MG63 (cell line): ENCODE data around the gene RNF19B. TPM values are rescaled to one million over a fixed set of nuclear protein-coding genes. Genes with fewer than 3 reads are reported as not detected.
"Not testable (repeated sequence)": the region's sequence is repeated elsewhere in the genome, so short reads cannot be mapped to it uniquely, and the experiment has no call there.

Experiments used
- DNase-seq: peaks from one replicate; pipeline ENCODE4 v3.0.0-alpha.2; 2020
- H3K27me3 ChIP-seq: fragments of 250-450 bp; sonication (Bioruptor Pico); 2 replicates; pipeline ENCODE4 v1.5.1; 2020; ENCODE audit warnings: mild to moderate bottlenecking, moderate library complexity
- H3K36me3 ChIP-seq: fragments of 250-450 bp; sonication (Bioruptor Pico); 2 replicates; pipeline ENCODE4 v1.5.1; 2020; ENCODE audit warnings: mild to moderate bottlenecking, moderate library complexity
- H3K4me3 ChIP-seq: fragments of 250-450 bp; sonication (Bioruptor Pico); 2 replicates; pipeline ENCODE4 v1.5.1; 2020; ENCODE audit warnings: mild to moderate bottlenecking, moderate library complexity
- H3K9me3 ChIP-seq: fragments of 250-450 bp; sonication (Bioruptor Pico); 2 replicates; pipeline ENCODE4 v1.5.1; 2020; ENCODE audit warnings: mild to moderate bottlenecking, moderate library complexity
- total RNA-seq: library from RNA; depleted of rRNA; stranded (reverse); fragments of >200 nt; shearing (Covaris generic); gene quantifications from 2 replicates; pipeline ENCODE4 v1.2.3, GENCODE V29; 2014; ENCODE audit warnings: low replicate concordance

The RNF19B gene
- total RNA-seq, 1 experiment from 2014 or later, result 6.9 TPM

- no peak for DNase-seq
- no peaks in the 10 kb centered on the region for H3K36me3 ChIP-seq
- no peak overlapping the region for H3K4me3 ChIP-seq
- no peaks in the 10 kb centered on the region for H3K27me3 ChIP-seq
- H3K9me3 ChIP-seq, result no peaks in the 10 kb centered on the region
Observed at GRCh38 chr1:32977546-32978087, 13.0 kb upstream of the RNF19B start.

- not testable (repeated sequence) for H3K9me3 ChIP-seq, DNase-seq, H3K4me3 ChIP-seq, H3K27me3 ChIP-seq, H3K36me3 ChIP-seq
Observed at GRCh38 chr1:32975055-32975454, 10.4 kb upstream of the RNF19B start.

GRCh38 chr1:32973458-32973857 is 8.8 kb upstream of the RNF19B start:
- DNase-seq, H3K9me3 ChIP-seq, H3K4me3 ChIP-seq, H3K36me3 ChIP-seq, H3K27me3 ChIP-seq: not testable (repeated sequence)

- Histone ChIP-seq H3K27me3 (no peaks in the 10 kb centered on the region), H3K4me3 (peak overlapping the region; percentile 6; the same call in 1 of the 2 replicates), H3K36me3 (no peaks in the 10 kb centered on the region), H3K9me3 (no peaks in the 10 kb centered on the region)
- no peak for DNase-seq
Observed at GRCh38 chr1:32972814-32973428, 8.3 kb upstream of the RNF19B start.

GRCh38 chr1:32971576-32971975 is 7.0 kb upstream of the RNF19B start:
- H3K36me3 ChIP-seq, result no peaks in the 10 kb centered on the region
- no peak for DNase-seq

GRCh38 chr1:32971156-32971555 is 6.5 kb upstream of the RNF19B start:
- no peak for DNase-seq
- H3K36me3 ChIP-seq, result no peaks in the 10 kb centered on the region
- H3K4me3 ChIP-seq, result no peak overlapping the region
- no peaks in the 10 kb centered on the region for H3K27me3 ChIP-seq
- no peaks in the 10 kb centered on the region for H3K9me3 ChIP-seq

More at GRCh38 chr1:32971576-32971975, 7.0 kb upstream of the RNF19B start:
- Histone ChIP-seq H3K9me3 (no peaks in the 10 kb centered on the region), H3K4me3 (no peak overlapping the region), H3K27me3 (no peaks in the 10 kb centered on the region)

- Histone ChIP-seq H3K36me3 (no peaks in the 10 kb centered on the region), H3K27me3 (no peaks in the 10 kb centered on the region), H3K9me3 (no peaks in the 10 kb centered on the region), H3K4me3 (no peak overlapping the region)
- DNase-seq, result no peak
Observed at GRCh38 chr1:32969566-32969965, 5.0 kb upstream of the RNF19B start.

GRCh38 chr1:32967888-32968568 is 3.4 kb upstream of the RNF19B start:
- no peaks in the 10 kb centered on the region for H3K27me3 ChIP-seq
- H3K9me3 ChIP-seq, result no peaks in the 10 kb centered on the region
- H3K36me3 ChIP-seq, result no peaks in the 10 kb centered on the region
- no peak overlapping the region for H3K4me3 ChIP-seq
- no peak for DNase-seq

GRCh38 chr1:32966900-32967299 is 2.3 kb upstream of the RNF19B start:
- Histone ChIP-seq H3K36me3 (no peaks in the 10 kb centered on the region), H3K4me3 (no peak overlapping the region), H3K27me3 (no peaks in the 10 kb centered on the region), H3K9me3 (no peaks in the 10 kb centered on the region)
- DNase-seq, result no peak

- H3K9me3 ChIP-seq, result no peaks in the 10 kb centered on the region
- H3K27me3 ChIP-seq, result no peaks in the 10 kb centered on the region
- no peak for DNase-seq
- peak overlapping the region; percentile 65 for H3K4me3 ChIP-seq
- no peaks in the 10 kb centered on the region for H3K36me3 ChIP-seq
Observed at GRCh38 chr1:32965251-32965747, 690 bp upstream of the RNF19B start.

- Histone ChIP-seq H3K36me3 (no peaks in the 10 kb centered on the region), H3K27me3 (no peaks in the 10 kb centered on the region), H3K4me3 (peak overlapping the region; percentile 65), H3K9me3 (no peaks in the 10 kb centered on the region)
- DNase-seq, result peak; percentile 75
Observed at GRCh38 chr1:32963746-32964460, 706 bp downstream of the RNF19B start.

- no peaks in the 10 kb centered on the region for H3K36me3 ChIP-seq
- no peaks in the 10 kb centered on the region for H3K9me3 ChIP-seq
- peak overlapping the region; percentile 65 for H3K4me3 ChIP-seq
- no peak for DNase-seq
- H3K27me3 ChIP-seq, result no peaks in the 10 kb centered on the region
Observed at GRCh38 chr1:32962248-32962896, 2.2 kb downstream of the RNF19B start.

- no peak overlapping the region for H3K4me3 ChIP-seq
- no peaks in the 10 kb centered on the region for H3K36me3 ChIP-seq
Observed at GRCh38 chr1:32960819-32961355, 3.7 kb downstream of the RNF19B start.

GRCh38 chr1:32960342-32960741 is 4.3 kb downstream of the RNF19B start:
- no peaks in the 10 kb centered on the region for H3K27me3 ChIP-seq
- no peak for DNase-seq

More at GRCh38 chr1:32960819-32961355, 3.7 kb downstream of the RNF19B start:
- no peaks in the 10 kb centered on the region for H3K9me3 ChIP-seq
- DNase-seq, result no peak
- no peaks in the 10 kb centered on the region for H3K27me3 ChIP-seq

GRCh38 chr1:32958827-32959226 is 5.8 kb downstream of the RNF19B start:
- DNase-seq, result no peak
- Histone ChIP-seq H3K27me3 (no peaks in the 10 kb centered on the region), H3K36me3 (no peaks in the 10 kb centered on the region), H3K9me3 (no peaks in the 10 kb centered on the region), H3K4me3 (no peak overlapping the region)

More at GRCh38 chr1:32960342-32960741, 4.3 kb downstream of the RNF19B start:
- H3K36me3 ChIP-seq, result no peaks in the 10 kb centered on the region
- no peaks in the 10 kb centered on the region for H3K9me3 ChIP-seq
- H3K4me3 ChIP-seq, result no peak overlapping the region

- no peaks in the 10 kb centered on the region for H3K9me3 ChIP-seq
- H3K27me3 ChIP-seq, result no peaks in the 10 kb centered on the region
- H3K36me3 ChIP-seq, result no peaks in the 10 kb centered on the region
- DNase-seq, result no peak
- H3K4me3 ChIP-seq, result no peak overlapping the region
Observed at GRCh38 chr1:32957017-32957416, 7.6 kb downstream of the RNF19B start.
